C4-2B (cell line): Measurements from ENCODE around the gene DPCD.

ENCODE experiments used
- H3K27ac ChIP-seq: fragments of 450-650 bp; 2 replicates; pipeline ENCODE4 v1.5.1; 2017
- ZFX ChIP-seq: fragments of 450-650 bp; IDR thresholded peaks from 2 replicates; pipeline ENCODE4 v1.6.1; 2017
- TF ChIP-seq, protein P1 (sequence below): fragments of 450-650 bp; conservative IDR thresholded peaks from 2 replicates; pipeline ENCODE4 v1.5.1; 2017; ENCODE audit warnings: mild to moderate bottlenecking

The DPCD gene

DNA sequence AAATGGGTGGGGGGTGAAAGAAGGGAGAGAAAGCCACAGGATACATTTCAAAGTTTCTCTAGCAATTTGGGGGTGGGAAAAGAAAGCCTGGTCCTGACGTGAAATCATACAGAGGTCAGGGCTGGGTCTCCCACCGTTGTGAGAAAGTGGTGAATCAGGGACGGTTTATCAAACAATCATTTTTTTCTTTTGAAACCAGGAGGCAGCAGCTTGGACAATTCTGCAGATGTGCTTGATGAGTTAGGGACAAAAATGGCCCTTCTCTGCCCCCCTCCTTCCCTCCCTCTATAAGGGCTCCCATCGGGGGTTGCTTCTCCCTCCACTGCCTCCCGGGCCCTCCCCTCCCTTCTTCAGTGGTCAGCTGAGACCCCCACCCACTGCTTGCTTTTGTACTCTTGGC lies 63.2 kb downstream of the DPCD start:
- no peak overlapping the region for H3K27ac ChIP-seq
- TF ChIP-seq ZFX, result no peak
- TF ChIP-seq, protein P1, sequence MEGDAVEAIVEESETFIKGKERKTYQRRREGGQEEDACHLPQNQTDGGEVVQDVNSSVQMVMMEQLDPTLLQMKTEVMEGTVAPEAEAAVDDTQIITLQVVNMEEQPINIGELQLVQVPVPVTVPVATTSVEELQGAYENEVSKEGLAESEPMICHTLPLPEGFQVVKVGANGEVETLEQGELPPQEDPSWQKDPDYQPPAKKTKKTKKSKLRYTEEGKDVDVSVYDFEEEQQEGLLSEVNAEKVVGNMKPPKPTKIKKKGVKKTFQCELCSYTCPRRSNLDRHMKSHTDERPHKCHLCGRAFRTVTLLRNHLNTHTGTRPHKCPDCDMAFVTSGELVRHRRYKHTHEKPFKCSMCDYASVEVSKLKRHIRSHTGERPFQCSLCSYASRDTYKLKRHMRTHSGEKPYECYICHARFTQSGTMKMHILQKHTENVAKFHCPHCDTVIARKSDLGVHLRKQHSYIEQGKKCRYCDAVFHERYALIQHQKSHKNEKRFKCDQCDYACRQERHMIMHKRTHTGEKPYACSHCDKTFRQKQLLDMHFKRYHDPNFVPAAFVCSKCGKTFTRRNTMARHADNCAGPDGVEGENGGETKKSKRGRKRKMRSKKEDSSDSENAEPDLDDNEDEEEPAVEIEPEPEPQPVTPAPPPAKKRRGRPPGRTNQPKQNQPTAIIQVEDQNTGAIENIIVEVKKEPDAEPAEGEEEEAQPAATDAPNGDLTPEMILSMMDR, result no peak

DNA sequence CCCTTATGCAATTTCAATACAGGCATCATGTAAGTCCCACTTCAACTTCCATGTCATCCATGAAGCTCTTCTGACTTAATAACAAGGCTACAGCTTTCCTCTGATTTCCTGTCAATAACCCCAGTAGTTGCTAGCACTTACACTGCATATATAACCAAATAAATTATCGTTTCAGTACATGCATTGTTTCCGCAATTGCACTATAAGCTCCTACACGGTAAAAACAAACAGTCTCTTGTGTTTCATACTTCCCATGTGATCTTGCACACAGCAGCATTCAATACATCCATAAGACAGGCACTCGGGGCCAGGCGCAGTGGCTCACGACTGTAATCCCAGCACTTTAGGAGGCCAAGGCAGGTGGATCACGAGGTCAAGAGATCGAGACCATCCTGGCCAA lies 65.4 kb downstream of the DPCD start:
- TF ChIP-seq ZFX, result no peak
- TF ChIP-seq, protein P1, result no peak
- H3K27ac ChIP-seq, result no peak overlapping the region

DNA sequence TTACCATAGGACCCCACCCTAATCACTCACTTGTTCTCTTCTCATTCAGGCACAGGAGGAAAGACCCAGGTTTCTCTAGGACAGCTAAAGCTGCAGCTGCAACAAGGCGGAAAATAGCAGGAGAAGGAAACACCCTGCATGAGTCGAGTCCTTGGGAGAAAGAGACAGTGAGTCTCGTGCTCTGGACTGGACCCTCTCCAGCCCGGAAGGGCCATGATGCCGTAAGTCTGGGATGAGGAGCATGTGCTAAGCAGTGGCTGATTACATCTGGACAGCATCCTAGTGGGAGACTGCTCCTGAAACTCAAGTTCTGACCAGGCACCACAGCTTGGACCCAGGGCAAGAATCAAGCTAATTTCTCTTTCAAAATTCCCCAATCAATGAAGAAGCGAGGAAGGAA lies 67.4 kb downstream of the DPCD start:
- H3K27ac ChIP-seq, result no peak overlapping the region
- no peak for TF ChIP-seq ZFX
- TF ChIP-seq, protein P1, result no peak

GRCh38 chr10:101656890-101657289 lies 68.8 kb downstream of the DPCD start:
- H3K27ac ChIP-seq, result no peak overlapping the region
- TF ChIP-seq, protein P1, result no peak
- TF ChIP-seq ZFX, result no peak

- no peak overlapping the region for H3K27ac ChIP-seq
- TF ChIP-seq, protein P1, result no peak
- no peak for TF ChIP-seq ZFX
Measured at GRCh38 chr10:101658975-101659374, 70.9 kb downstream of the DPCD start.
